Brain microvascular endothelial cell (primary cell): ENCODE data around the gene LMTK3.

ENCODE experiments used
- DNase-seq: peaks from one replicate; pipeline ENCODE4 v3.0.0-alpha.2; 2020
- H3K27ac ChIP-seq: fragments of 250-450 bp; sonication (Bioruptor Pico); 2 replicates; pipeline ENCODE4 v1.5.1; 2020; ENCODE audit warnings: mild to moderate bottlenecking, moderate library complexity
- H3K27me3 ChIP-seq: fragments of 250-450 bp; sonication (Bioruptor Pico); replicated peaks from 2 replicates; pipeline ENCODE4 v1.5.1; 2020; ENCODE audit warnings: mild to moderate bottlenecking
- H3K36me3 ChIP-seq: fragments of 250-450 bp; sonication (Bioruptor Pico); replicated peaks from 2 replicates; pipeline ENCODE4 v1.5.1; 2020; ENCODE audit warnings: mild to moderate bottlenecking
- H3K4me3 ChIP-seq: 2 replicates; pipeline ENCODE4 v1.5.1; 2011; ENCODE audit warnings: low read depth, mild to moderate bottlenecking, control low read depth, low read length, moderate library complexity
- in situ Hi-C: cut with HindIII; loops from 2 replicates; pipeline ENCODE4 v1.10.0; 2017; ENCODE audit warnings: low sequenced_read_pairs, low pct_ligation_motif_present
- TF ChIP-seq, protein P1 (sequence below): IDR thresholded peaks from 2 replicates; pipeline ENCODE4 v1.5.1; 2011; ENCODE audit warnings: low read depth, mild to moderate bottlenecking, moderate library complexity, low read length, control low read depth, inconsistent platforms; ENCODE audit errors: missing control alignments

LMTK3 gene

DNA sequence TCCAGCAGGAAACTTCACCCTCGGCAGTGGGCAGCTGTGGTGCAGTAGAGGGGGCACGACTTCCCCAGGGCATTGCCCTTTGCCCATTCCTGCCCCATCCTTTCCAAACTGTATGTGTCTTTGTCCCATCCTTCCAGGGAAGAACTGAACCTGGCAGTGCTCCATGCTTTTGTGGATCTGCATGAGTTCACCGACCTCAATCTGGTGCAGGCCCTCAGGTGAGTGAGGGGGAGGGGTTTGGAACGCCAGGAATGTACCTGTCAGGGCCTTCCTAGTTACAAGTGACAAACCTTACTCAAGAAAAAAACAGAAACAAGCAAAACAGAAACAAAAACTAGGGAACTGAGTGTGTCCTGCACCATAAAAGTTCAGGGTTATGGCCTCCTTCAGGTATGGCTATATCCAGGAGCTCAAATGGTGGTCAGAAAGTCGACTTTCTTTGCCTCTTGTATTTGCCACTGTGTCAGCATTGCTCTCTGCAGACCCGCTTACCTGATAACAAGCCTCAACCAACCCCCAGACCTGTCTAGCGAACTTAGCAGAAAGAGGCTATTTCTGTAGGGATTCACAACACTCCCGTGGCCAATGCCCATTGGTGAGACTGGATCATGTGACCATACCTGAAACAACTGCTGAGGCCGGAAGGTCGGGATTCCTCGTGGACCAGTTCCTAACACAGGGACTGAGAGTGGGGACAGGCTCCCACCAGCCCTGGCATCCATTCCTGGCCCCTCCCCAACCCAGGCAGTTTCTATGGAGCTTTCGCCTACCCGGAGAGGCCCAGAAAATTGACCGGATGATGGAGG is 38.3 kb downstream of the LMTK3 start:
- TF ChIP-seq, protein P1, sequence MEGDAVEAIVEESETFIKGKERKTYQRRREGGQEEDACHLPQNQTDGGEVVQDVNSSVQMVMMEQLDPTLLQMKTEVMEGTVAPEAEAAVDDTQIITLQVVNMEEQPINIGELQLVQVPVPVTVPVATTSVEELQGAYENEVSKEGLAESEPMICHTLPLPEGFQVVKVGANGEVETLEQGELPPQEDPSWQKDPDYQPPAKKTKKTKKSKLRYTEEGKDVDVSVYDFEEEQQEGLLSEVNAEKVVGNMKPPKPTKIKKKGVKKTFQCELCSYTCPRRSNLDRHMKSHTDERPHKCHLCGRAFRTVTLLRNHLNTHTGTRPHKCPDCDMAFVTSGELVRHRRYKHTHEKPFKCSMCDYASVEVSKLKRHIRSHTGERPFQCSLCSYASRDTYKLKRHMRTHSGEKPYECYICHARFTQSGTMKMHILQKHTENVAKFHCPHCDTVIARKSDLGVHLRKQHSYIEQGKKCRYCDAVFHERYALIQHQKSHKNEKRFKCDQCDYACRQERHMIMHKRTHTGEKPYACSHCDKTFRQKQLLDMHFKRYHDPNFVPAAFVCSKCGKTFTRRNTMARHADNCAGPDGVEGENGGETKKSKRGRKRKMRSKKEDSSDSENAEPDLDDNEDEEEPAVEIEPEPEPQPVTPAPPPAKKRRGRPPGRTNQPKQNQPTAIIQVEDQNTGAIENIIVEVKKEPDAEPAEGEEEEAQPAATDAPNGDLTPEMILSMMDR, result no peak
- H3K27ac ChIP-seq, result no peak overlapping the region
- peaks cover 71% of the 10 kb centered on the region for H3K36me3 ChIP-seq
- no peak for DNase-seq
- H3K4me3 ChIP-seq, result no peak overlapping the region
- H3K27me3 ChIP-seq, result no peaks in the 10 kb centered on the region
- in situ Hi-C loops, result no loop called here

DNA sequence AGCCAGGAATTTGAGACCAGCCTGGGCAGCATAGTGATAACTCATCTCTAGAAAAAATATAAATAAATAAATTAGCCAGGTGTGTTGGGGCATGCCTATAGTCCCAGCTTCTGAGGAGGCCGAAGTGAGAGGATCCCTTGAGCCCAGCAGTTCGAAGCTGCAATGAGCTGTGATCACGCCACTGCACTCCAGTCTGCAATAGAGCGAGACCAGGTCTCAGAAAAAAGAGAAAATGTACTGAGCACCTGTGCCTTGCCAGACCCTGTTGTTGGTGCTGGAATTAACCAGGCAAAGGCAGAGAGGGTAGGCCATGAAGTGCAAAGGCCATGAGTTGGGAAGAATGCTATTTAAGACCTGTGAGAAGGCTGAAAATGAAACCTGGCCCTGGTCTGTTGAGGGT is 39.8 kb downstream of the LMTK3 start:
- TF ChIP-seq, protein P1, result no peak
- no peak for DNase-seq
- in situ Hi-C loops, result no loop called here
- H3K36me3 ChIP-seq, result peaks cover 60% of the 10 kb centered on the region
- no peaks in the 10 kb centered on the region for H3K27me3 ChIP-seq
- no peak overlapping the region for H3K27ac ChIP-seq
- no peak overlapping the region for H3K4me3 ChIP-seq

DNA sequence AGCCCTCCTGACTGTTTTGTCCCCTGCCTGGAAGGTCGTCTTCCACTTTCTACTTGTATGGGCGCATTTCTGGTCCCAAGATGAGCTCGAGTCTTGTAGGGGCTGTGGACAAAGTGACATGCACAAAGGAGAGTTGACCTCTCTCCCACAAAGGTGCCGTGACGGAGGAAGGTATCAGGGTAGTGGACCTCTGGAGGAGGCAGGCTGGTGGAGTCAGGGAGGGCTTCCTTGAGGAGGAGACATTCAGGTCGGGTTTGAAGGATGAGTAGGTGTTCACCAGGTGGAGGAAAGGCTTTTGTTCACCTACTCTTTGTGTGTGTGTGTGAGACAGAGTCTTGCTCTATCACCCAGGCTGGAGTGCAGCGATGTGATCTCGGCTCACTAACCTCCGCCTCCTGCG is 40.8 kb downstream of the LMTK3 start:
- Histone ChIP-seq H3K36me3 (peaks cover 52% of the 10 kb centered on the region), H3K27me3 (no peaks in the 10 kb centered on the region), H3K4me3 (no peak overlapping the region), H3K27ac (no peak overlapping the region)
- TF ChIP-seq, protein P1, result no peak
- in situ Hi-C loops, result no loop called here
- no peak for DNase-seq

DNA sequence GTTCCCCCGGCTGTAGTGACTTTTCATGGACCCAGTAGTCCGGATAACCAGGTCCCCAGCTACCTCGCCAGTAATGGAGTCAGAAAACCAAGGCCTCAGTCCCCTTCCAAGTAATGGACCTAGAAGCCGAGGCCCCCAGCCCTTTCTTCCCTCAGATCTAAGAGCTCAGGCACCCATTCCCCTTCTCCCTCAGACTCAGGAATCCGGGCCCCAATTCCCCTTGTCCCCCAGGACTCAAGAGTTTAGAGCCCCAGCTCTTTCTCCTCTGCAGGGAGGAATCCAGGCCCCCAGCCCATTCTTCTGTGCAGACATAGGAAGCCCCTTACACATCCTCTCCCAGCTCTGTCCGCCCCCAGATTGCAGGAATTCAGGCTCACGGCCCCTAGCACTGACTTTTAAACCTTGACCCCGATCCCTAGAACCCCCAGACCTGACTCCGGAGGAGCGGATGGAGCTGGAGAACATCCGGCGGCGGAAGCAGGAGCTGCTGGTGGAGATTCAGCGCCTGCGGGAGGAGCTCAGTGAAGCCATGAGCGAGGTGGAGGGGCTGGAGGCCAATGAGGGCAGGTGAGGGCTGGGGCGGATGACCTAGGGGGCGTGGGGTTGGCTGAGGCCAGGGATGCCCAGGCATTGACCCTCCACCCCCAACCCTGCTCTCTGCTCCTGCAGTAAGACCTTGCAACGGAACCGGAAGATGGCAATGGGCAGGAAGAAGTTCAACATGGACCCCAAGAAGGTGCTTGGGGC is 41.5 kb downstream of the LMTK3 start:
- no peak for DNase-seq
- peaks cover 46% of the 10 kb centered on the region for H3K36me3 ChIP-seq
- TF ChIP-seq, protein P1, result no peak
- H3K4me3 ChIP-seq, result peak overlapping the region; percentile 89
- H3K27me3 ChIP-seq, result no peaks in the 10 kb centered on the region
- H3K27ac ChIP-seq, result no peak overlapping the region
- in situ Hi-C loops, result no loop called here

DNA sequence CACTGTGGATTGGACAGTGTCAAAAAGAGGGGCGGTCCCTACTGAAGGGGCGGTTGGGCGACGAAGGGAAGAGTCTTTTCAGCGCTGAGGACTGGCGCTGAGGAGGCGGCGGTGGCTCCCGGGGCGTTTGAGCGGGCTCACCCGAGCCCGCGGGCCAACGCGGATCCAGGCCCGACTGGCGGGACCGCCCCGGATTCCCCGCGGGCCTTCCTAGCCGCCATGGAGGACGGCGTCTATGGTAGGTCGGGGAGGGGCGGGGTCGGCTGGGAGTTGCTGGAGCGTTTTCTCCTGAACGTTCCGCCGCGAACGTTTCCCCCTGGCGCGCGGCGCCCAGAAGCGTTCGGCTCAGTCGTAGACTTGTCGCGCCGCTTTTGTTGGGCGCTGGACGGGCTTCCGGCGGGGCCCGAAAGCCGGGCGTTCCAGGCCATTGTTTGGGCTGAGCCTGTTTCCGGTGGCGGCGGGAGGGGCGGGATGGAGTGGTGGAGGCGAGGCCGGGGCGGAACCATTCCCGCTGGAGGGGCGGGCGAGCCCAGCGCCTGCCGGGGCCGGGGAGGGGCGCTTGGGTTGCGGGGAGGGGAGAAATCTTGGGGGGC is 42.2 kb downstream of the LMTK3 start, which contains the start of gene CYTH2:
TSS of gene CYTH2 (plus strand) at position 81 of the 593 bp plus-strand sequence. CDS start at position 220, 139 bp downstream.
- Histone ChIP-seq H3K4me3 (peak within 1 kb of the TSS; percentile 89), H3K36me3 (peaks cover 39% of the 10 kb centered on the region), H3K27ac (peak within 1 kb of the TSS; percentile 94), H3K27me3 (no peaks in the 10 kb centered on the region)
- DNase-seq, result peak; percentile 71
- in situ Hi-C loops, result no loop called here
- TF ChIP-seq, protein P1, result no peak
